ENCODE measurements around the gene ANKRD49. TPM values are rescaled to one million over a fixed set of nuclear protein-coding genes. Genes with fewer than 3 reads are reported as not detected.

ANKRD49 gene
- 9.7 and 12.2 TPM in 2 replicates for total RNA-seq

GRCh38 chr11:94493281-94494125 lies at the start of gene ANKRD49, which contains the start of gene MRE11:
Gene ANKRD49, plus strand, starts transcription at chr11:94493984. Its CDS starts 2,710 bp downstream, at chr11:94496694.
Gene MRE11, minus strand, starts transcription at chr11:94493844. Its CDS starts 1,043 bp downstream, at chr11:94492801.

GRCh38 chr11:94511932-94512781 lies 18.4 kb downstream of the ANKRD49 start, which contains the start of gene C11orf97:
Gene C11orf97, plus strand, starts transcription at chr11:94512461. Its CDS starts 68 bp downstream, at chr11:94512529.

GRCh38 chr11:94543695-94544645 lies 50.2 kb downstream of the ANKRD49 start, which contains the start of gene FUT4:
Gene FUT4, plus strand, starts transcription at chr11:94543921. Its CDS starts 213 bp downstream, at chr11:94544134.

Other genes with a start within 250 kb of the ANKRD49 start
- not detected in 2 replicates for gene IZUMO1R, start 189.4 kb upstream of the ANKRD49 start, total RNA-seq
- under 0.01 TPM in 1 of 2 replicates, not detected in the other for gene GPR83, start 92.6 kb upstream of the ANKRD49 start, total RNA-seq
- 4.7 and 6.7 TPM in 2 replicates for gene MRE11, start 140 bp upstream of the ANKRD49 start, total RNA-seq
- not detected in 2 replicates for gene C11orf97, start 18.5 kb downstream of the ANKRD49 start, total RNA-seq
- 3.3 and 4.7 TPM in 2 replicates for gene FUT4, start 49.9 kb downstream of the ANKRD49 start, total RNA-seq
- 1.1 and 1.6 TPM in 2 replicates for gene PIWIL4, start 73.4 kb downstream of the ANKRD49 start, total RNA-seq

Data from smooth muscle cell of bladder (primary cell).